ENCODE measurements around the gene ZNF665.
"Not testable (repeated sequence)": the region's sequence is repeated elsewhere in the genome, so short reads cannot be mapped to it uniquely, and the experiment has no call there.

ZNF665 gene

DNA sequence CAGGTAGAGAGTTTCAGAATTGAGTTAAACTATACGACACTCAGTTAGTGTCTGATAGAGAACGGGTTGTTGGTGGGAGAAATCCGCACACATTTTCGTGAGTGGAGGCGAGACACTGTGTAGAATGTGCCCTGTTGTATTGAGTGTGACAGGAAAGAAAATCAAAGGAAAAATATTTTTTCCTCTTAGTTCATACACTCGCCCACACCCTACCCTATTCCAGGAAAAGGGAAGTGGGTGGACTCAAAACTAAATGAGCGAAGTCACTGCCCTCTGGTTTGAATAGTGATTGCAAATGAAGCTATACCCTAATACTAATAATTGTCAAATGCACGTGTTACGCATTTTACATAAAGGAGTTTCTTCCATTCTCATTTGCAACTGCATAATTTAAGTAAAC lies 36.3 kb downstream of the ZNF665 start:
- DNase-seq = no peak

DNA sequence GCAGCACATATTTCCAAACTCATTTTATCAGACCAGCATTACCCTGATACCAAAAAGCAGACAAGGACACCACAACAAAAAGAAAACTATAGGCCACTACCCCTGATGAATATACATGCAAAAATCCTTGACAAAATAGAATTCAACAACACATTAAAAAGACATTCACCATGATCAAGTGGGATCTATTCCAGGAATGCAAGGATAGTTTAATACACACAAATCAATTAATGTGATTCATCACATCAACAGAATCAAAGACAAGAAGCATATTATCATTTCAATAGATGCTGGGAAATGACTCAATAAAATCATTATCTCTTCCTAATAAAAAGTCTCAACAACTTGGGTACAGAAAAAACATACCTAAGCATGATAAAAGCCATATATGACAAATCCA lies 45.5 kb downstream of the ZNF665 start:
- no peak for DNase-seq

- DNase-seq = no peak
Measured at GRCh38 chr19:53140351-53140750, 52.8 kb downstream of the ZNF665 start.

DNA sequence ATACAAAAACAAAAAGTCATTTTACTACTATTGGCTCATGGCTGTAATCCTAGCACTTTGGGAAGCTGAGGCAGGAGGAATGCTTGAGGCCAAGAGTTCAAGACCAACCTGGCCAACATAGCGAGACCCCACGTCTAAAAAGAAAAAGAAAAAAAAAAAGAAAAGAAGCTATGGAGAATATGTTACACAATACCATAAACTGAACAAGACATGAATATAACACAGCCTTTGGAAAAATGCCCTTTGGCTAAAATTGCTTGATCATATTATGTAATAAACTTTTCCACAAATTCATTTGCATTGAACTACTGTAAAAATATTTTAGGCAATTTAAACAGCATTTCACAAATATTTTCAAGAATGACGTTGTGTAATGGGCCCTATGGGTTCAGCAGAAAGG lies 56.7 kb downstream of the ZNF665 start:
- no peak for DNase-seq

DNA sequence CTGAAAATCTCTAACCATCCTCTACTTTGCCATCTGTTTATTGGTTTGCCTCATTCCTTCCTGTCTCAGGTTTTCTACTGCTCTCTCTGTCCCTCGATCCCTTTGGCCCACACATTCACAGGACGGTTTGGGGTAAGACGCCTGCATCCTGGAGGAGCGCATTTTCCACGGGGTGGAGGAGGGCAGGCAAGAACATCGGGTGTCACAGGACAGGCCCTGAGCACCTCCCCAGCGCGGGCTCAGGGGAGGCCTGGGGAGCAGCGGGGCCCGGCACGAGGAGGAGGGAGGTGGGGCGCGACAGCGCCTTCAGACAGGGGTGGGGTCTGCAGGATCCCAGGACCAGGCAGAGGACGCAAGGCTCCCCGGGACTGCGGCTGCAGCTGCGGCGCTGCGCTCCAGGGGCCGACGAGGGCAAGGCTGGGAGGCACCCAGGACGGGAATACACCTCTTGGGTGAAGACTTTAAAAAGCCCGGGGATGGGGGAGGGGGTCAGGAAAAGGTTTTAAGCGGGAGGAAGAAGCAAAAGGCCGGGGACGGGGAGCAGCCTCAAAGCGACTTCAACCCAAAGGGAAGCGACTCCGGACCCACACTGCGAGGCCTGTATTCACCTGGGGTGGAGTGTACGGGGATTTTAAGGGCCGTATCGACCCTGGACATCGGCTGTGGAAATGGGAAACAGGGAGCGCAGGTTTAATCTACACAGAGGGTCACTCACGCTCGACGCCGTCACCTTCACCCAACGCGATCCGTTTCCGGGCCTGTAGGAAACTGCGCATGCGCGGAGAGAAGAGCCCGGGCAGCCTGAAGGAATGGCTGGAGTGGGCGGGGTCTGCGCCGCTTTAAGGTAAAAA lies 60.8 kb downstream of the ZNF665 start, which contains the start of gene ZNF415:
Gene ZNF415 (minus strand): TSS at position 770 of the 851 bp plus-strand sequence. CDS start 10,234 bp downstream, outside the sequence.
- no peak for DNase-seq

DNA sequence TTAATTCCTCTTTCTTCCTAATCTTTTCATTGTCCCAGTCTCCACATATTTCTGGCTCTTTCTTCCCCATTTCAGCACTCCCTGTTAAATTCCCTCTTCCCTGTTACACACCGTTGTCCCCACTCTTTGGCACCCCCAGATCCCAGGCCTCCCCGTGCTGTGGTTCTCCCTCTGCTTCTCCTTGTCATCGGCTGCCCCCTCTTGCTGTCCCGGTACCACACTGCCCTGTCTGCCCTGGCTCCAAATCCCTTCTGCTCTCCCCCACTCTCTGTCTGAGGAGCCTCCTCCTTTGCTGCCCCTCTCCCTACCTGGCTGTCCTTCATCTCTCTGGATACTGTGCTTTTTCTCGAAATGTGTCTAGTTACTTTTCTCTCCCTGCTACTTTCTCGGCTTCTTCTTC lies 61.4 kb downstream of the ZNF665 start:
- no peak for DNase-seq

GRCh38 chr19:53131085-53131590 lies 62.0 kb downstream of the ZNF665 start:
- no peak for DNase-seq

GRCh38 chr19:53130506-53130905 lies 62.7 kb downstream of the ZNF665 start:
- DNase-seq = no peak

DNA sequence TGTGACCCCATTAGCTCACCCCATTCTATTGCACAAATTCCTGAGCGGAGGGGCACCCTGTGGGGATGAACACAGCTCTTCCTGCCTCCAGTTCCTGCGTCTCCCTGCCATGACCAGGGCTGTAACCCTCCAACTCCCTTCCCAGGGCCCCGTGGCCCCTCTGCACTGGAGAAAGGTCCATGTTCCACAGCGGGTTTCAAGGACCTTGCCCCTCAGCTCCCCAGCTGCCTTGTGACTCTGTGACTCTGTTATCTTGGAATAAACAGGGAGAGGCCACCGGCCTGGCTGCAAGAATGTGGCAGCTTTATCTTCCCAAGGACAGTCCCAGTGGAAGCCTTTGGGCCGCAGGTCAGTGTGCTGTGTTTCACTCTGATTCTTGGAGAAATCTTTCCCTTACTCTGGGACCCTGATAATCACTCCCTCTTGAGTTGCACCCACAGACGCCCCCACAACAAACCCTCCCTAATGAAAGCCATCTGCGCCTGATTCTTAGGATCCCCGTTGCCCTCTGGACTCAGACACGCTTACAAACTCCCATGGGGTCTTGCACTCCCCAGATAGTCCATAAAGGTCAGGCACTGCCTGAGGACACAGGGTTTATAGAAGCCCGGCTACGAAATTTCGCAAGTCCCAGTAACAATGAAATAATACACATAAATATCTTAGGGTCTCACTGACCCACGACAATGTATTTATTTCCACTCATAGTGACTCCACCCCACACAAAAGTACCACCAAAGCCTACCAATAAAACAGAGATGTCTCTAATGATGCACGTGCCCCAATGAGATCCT lies 66.2 kb downstream of the ZNF665 start:
- DNase-seq = not testable (repeated sequence)

- DNase-seq = no peak
Measured at GRCh38 chr19:53123400-53123799, 69.8 kb downstream of the ZNF665 start.

Data from NCI-H2107 (cell line).